A549 (cell line): ENCODE results near the gene RFWD3. TPM values are rescaled to one million over a fixed set of nuclear protein-coding genes. Genes with fewer than 3 reads are reported as not detected.
A peak's percentile ranks its signal among the peaks of the same experiment; 100 is the strongest.

Experiments used
- ATAC-seq, 2 experiments: fragments of 200-7000 bp in 1 of 2; fragments of >200 bp in 1 of 2; cut with Nextera tagmentation in 1 of 2; cut with Tn5 transposase in 1 of 2; 3 replicates each; pipeline versions ENCODE4 v1.8.0 to v1.9.1; 2018 to 2020; ENCODE audit warnings: mild to moderate bottlenecking in 1 of 2, moderate library complexity in 1 of 2
- CTCF ChIA-PET: fragments of 300-600 bp; sonication (Branson Sonifier 250); formaldehyde crosslinking; extraction: SDS; loops from one replicate; lab custom pipeline; 2021; ENCODE audit warnings: antibody characterized with exemption, inconsistent platforms; lab: Yijun Ruan, JAX
- POLR2A ChIA-PET: fragments of 350-600 bp; formaldehyde crosslinking; extraction: SDS; loops from one replicate; lab custom pipeline; 2021; ENCODE audit warnings: antibody characterized with exemption, inconsistent platforms; lab: Yijun Ruan, JAX
- DNase-seq, 2 experiments: peaks; one replicate each; pipeline versions ENCODE4 v3.0.0 to v3.0.0-alpha.2; 2011 to 2016; ENCODE audit warnings: low read depth in 1 of 2, low spot score in 1 of 2
- FAIRE-seq: peaks from 2 replicates; lab custom pipeline; 2011; peaks lifted over from hg19 to GRCh38; lab: Jason Lieb, UNC
- H3K27ac ChIP-seq, 2 experiments: fragments of >200 bp; sonication (Bioruptor Twin); formaldehyde crosslinking; 3 replicates each; pipeline ENCODE4 v1.5.1; 2016 to 2017
- H3K4me1 ChIP-seq: fragments of >200 bp; sonication (Bioruptor Twin); formaldehyde crosslinking; 3 replicates; pipeline ENCODE4 v1.6.1; 2016
- H3K4me2 ChIP-seq: fragments of >200 bp; sonication (Bioruptor Twin); formaldehyde crosslinking; 3 replicates; pipeline ENCODE4 v1.6.1; 2016
- H3K4me3 ChIP-seq: fragments of >200 bp; sonication (Bioruptor Twin); formaldehyde crosslinking; 3 replicates; pipeline ENCODE4 v1.5.1; 2016
- H3K9me3 ChIP-seq: fragments of >200 bp; sonication (Bioruptor Twin); formaldehyde crosslinking; 3 replicates; pipeline ENCODE4 v1.6.1; 2016
- ATOH8 ChIP-seq: fragments of 250-450 bp; sonication (Bioruptor Pico); IDR thresholded peaks from 2 replicates; pipeline ENCODE4 v1.5.0; 2020; ENCODE audit warnings: low read depth, mild to moderate bottlenecking, moderate library complexity
- BHLHE40 ChIP-seq: IDR thresholded peaks from 2 replicates; pipeline ENCODE4 v1.6.1; 2012; ENCODE audit warnings: low read depth, low read length, inconsistent platforms
- CEBPB ChIP-seq, 2 experiments: fragments of >200 bp in 1 of 2; sonication (Bioruptor Twin) in 1 of 2; formaldehyde crosslinking in 1 of 2; IDR thresholded peaks; 2 replicates each; pipeline ENCODE4 v1.6.1; 2012 to 2016
- CHD4 ChIP-seq: fragments of 200-600 bp; sonication (generic); IDR thresholded peaks from 2 replicates; pipeline ENCODE4 v1.6.1; 2016; ENCODE audit warnings: antibody characterized with exemption, mild to moderate bottlenecking, borderline replicate concordance
- ESRRA ChIP-seq: fragments of 150-350 bp; IDR thresholded peaks from 2 replicates; pipeline ENCODE4 v1.6.1; 2014; ENCODE audit warnings: mild to moderate bottlenecking, low read length, borderline replicate concordance
- GATA3 ChIP-seq: IDR thresholded peaks from 2 replicates; pipeline ENCODE4 v1.6.1; 2012; ENCODE audit warnings: borderline replicate concordance
- HDAC2 ChIP-seq: fragments of 200-600 bp; sonication (generic); IDR thresholded peaks from 2 replicates; pipeline ENCODE4 v1.6.1; 2016
- HEYL ChIP-seq: fragments of 250-450 bp; sonication (Bioruptor Pico); IDR thresholded peaks from 2 replicates; pipeline ENCODE4 v1.8.0; 2021; ENCODE audit warnings: mild to moderate bottlenecking, moderate library complexity
- HMGXB4 ChIP-seq: fragments of 250-450 bp; sonication (Bioruptor Pico); IDR thresholded peaks from 2 replicates; pipeline ENCODE4 v1.5.0; 2021; ENCODE audit warnings: mild to moderate bottlenecking, moderate library complexity, borderline replicate concordance
- KDM5A ChIP-seq: fragments of 200-600 bp; sonication (generic); IDR thresholded peaks from 2 replicates; pipeline ENCODE4 v1.6.1; 2016; ENCODE audit warnings: antibody characterized with exemption, mild to moderate bottlenecking
- MAFK ChIP-seq: fragments of 450-650 bp; IDR thresholded peaks from 2 replicates; pipeline ENCODE4 v1.6.1; 2014; ENCODE audit not compliant: partially characterized antibody
- MYC ChIP-seq: IDR thresholded peaks from 2 replicates; pipeline ENCODE4 v1.6.1; 2012; ENCODE audit warnings: mild to moderate bottlenecking, inconsistent platforms, low read length, improper control_type of control experiment, borderline replicate concordance
- PHF8 ChIP-seq: fragments of 200-600 bp; sonication (generic); IDR thresholded peaks from 2 replicates; pipeline ENCODE4 v1.6.1; 2016; ENCODE audit warnings: low read depth, mild to moderate bottlenecking, antibody characterized with exemption, moderate library complexity, borderline replicate concordance
- RFX5 ChIP-seq: fragments of 450-650 bp; IDR thresholded peaks from 2 replicates; pipeline ENCODE4 v1.7.1; 2014; ENCODE audit warnings: antibody characterized with exemption, mild to moderate bottlenecking, moderate library complexity
- RNF2 ChIP-seq: fragments of 200-600 bp; sonication (generic); IDR thresholded peaks from 2 replicates; pipeline ENCODE4 v1.6.1; 2016; ENCODE audit warnings: low read depth, mild to moderate bottlenecking, antibody characterized with exemption, moderate library complexity, borderline replicate concordance
- TP53 ChIP-seq: fragments of 250-450 bp; sonication (Bioruptor Pico); IDR thresholded peaks from 2 replicates; pipeline ENCODE4 v1.5.0; 2021; ENCODE audit warnings: mild to moderate bottlenecking, moderate library complexity
- USF2 ChIP-seq: fragments of 450-650 bp; IDR thresholded peaks from 2 replicates; pipeline ENCODE4 v1.6.1; 2014; ENCODE audit warnings: antibody characterized with exemption
- ZFP36 ChIP-seq: fragments of 450-650 bp; IDR thresholded peaks from 2 replicates; pipeline ENCODE4 v1.6.1; 2014; ENCODE audit warnings: borderline replicate concordance; ENCODE audit not compliant: partially characterized antibody
- WGBS: methylation state at CpG from one replicate; pipeline ENCODE4 v1.1.6; 2017; ENCODE audit errors: missing lambda C conversion rate; 5-methylcytosine and 5-hydroxymethylcytosine counted together
- polyA plus RNA-seq, 4 experiments: library from polyadenylated mRNA; depleted of rRNA in 3 of 4; stranded (reverse); fragments of >200 nt; fragmentation: RNase III in 1 of 4; extraction: RNeasy Plus Mini Kit Qiagen cat#74134 plus additional on column Dnase treatment in 1 of 4; gene quantifications; 2 replicates in 3 of 4; 3 replicates in 1 of 4; pipeline ENCODE4 v1.2.3, GENCODE V29; 2011 to 2017

The RFWD3 gene
- polyA plus RNA-seq, 2 of the 4 experiments (the other 2 are of a cell fraction), result 36.1 to 50.6 TPM

GRCh38 chr16:74574146-74574545 is 92.5 kb downstream of the RFWD3 start:
- no peak overlapping the region for H3K27ac ChIP-seq
- TF ChIP-seq RNF2 (no peak), KDM5A (no peak), CHD4 (no peak), CEBPB (IDR thresholded peaks at IDR 0.05) (no peak), ZFP36 (no peak), HEYL (no peak), TP53 (CRISPR knock-in tag) (no peak), MYC (no peak), HMGXB4 (no peak), RFX5 (no peak), USF2 (no peak), PHF8 (no peak), ESRRA (no peak)
- DNase-seq (no peak), ATAC-seq (no peak), FAIRE-seq (no peak)
- ChIA-PET CTCF (interaction anchor here (1.2 kb wide), 1 partner anchor 16 kb away, joined by 4 read pairs; no protein-coding TSS in a partner anchor), POLR2A (interaction anchor here (0.6 kb wide), 1 partner anchor 16 kb away, joined by 5 read pairs; no protein-coding TSS in a partner anchor)
- H3K4me2 ChIP-seq, result no peak overlapping the region
- H3K4me3 ChIP-seq, result no peak overlapping the region
- H3K9me3 ChIP-seq, result no peaks in the 10 kb centered on the region
- peaks cover 21% of the 10 kb centered on the region for H3K4me1 ChIP-seq
- 87% methylated on average over 2 of the region's 2 CpGs for WGBS

GRCh38 chr16:74573622-74574021 is 93.1 kb downstream of the RFWD3 start:
- no peak for TF ChIP-seq ATOH8 (CRISPR knock-in tag)
- TF ChIP-seq HMGXB4, result no peak
- TF ChIP-seq GATA3, result no peak
- peak in 1 of 2 experiments; percentile 51; a peak in 2 of 4 replicates for TF ChIP-seq CEBPB (IDR thresholded peaks at IDR 0.05)
- TF ChIP-seq HDAC2, result no peak
- no peak for TF ChIP-seq BHLHE40
- TF ChIP-seq MAFK, result no peak
- 80% methylated on average over 7 of the region's 8 CpGs for WGBS
- Histone ChIP-seq H3K27ac (no peak overlapping the region), H3K4me1 (peaks cover 15% of the 10 kb centered on the region), H3K4me2 (no peak overlapping the region), H3K4me3 (no peak overlapping the region), H3K9me3 (no peaks in the 10 kb centered on the region)
- ChIA-PET CTCF (interaction anchor here (1.2 kb wide), 1 partner anchor 16 kb away, joined by 4 read pairs; no protein-coding TSS in a partner anchor), POLR2A (no interaction called here)
- DNase-seq, result no peak
- ATAC-seq, result no peak
- no peak for FAIRE-seq

Other genes starting within 250 kb of the RFWD3 start
- gene CLEC18B, start 245.4 kb downstream of the RFWD3 start, polyA plus RNA-seq (2011; rRNA removed), result 0.26 and 0.50 TPM in 2 replicates
- 0.31 to 0.69 TPM (median 0.51 TPM) in 3 replicates for gene CLEC18B, start 245.4 kb downstream of the RFWD3 start, polyA plus RNA-seq (2017; fragmentation: RNase III; extraction: RNeasy Plus Mini Kit Qiagen cat#74134 plus additional on column Dnase treatment)
- 90.6 and 91.7 TPM in 2 replicates for gene GLG1, start 59.8 kb downstream of the RFWD3 start, polyA plus RNA-seq (2011; rRNA removed)
- 47.3 to 53.5 TPM (median 51.9 TPM) in 3 replicates for gene GLG1, start 59.8 kb downstream of the RFWD3 start, polyA plus RNA-seq (2017; fragmentation: RNase III; extraction: RNeasy Plus Mini Kit Qiagen cat#74134 plus additional on column Dnase treatment)
- gene MLKL, start 34.0 kb upstream of the RFWD3 start, polyA plus RNA-seq (2011; rRNA removed), result 17.9 and 18.8 TPM in 2 replicates
- gene MLKL, start 34.0 kb upstream of the RFWD3 start, polyA plus RNA-seq (2017; fragmentation: RNase III; extraction: RNeasy Plus Mini Kit Qiagen cat#74134 plus additional on column Dnase treatment), result 12.3 to 14.3 TPM (median 12.6 TPM) in 3 replicates
- gene FA2H, start 107.9 kb upstream of the RFWD3 start, polyA plus RNA-seq (2011; rRNA removed), result 7.1 and 11.0 TPM in 2 replicates
- gene FA2H, start 107.9 kb upstream of the RFWD3 start, polyA plus RNA-seq (2017; fragmentation: RNase III; extraction: RNeasy Plus Mini Kit Qiagen cat#74134 plus additional on column Dnase treatment), result 5.3 to 9.2 TPM (median 5.6 TPM) in 3 replicates